ENCODE results near the gene MAPK14.
A peak's percentile ranks its signal among the peaks of the same experiment; 100 is the strongest.

DNA sequence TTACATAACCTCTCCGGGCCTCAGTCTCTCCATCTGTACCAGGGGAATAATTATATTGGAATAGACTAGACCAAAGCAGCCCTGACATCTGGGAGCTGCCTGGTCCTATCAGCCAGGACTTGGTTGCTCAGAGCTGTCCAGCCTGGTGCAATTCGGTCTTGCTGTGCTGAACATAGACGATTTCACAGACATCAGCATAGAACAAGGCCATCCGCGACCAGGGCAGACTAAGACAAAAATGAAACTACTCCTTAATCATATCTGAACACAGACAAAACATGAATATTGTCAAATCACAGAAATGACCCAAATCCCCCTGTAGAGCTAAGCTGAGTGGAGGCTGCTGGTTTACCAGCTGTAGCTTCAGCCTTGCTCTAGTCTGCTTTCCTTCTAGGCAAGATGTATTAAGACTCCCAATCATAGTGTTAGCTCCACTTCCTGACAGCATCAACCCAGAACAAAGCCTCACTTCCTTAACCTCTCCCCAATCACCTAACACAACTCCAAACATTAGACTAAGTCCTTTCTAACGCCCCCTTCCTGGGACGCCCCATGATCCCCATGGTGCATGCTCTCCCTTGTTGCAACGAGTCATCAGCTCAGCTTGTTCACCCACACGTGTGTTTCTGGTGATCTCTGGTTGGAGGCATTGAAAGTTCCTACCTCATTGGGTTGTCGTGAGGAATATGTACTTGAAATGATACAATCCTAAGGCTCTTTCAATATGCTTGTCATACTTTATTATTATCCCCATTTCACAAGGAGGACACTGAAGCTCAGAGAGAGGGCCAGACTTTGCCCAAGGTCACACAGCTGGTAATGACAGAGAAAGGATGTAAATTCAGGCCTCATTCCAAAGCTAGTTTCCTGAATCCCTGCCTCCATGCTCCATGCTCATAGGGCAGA, 99.2 kb downstream of the MAPK14 start:
- TF ChIP-seq, protein P1, sequence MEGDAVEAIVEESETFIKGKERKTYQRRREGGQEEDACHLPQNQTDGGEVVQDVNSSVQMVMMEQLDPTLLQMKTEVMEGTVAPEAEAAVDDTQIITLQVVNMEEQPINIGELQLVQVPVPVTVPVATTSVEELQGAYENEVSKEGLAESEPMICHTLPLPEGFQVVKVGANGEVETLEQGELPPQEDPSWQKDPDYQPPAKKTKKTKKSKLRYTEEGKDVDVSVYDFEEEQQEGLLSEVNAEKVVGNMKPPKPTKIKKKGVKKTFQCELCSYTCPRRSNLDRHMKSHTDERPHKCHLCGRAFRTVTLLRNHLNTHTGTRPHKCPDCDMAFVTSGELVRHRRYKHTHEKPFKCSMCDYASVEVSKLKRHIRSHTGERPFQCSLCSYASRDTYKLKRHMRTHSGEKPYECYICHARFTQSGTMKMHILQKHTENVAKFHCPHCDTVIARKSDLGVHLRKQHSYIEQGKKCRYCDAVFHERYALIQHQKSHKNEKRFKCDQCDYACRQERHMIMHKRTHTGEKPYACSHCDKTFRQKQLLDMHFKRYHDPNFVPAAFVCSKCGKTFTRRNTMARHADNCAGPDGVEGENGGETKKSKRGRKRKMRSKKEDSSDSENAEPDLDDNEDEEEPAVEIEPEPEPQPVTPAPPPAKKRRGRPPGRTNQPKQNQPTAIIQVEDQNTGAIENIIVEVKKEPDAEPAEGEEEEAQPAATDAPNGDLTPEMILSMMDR (IDR thresholded peaks at IDR 0.05) = no peak
- TF ChIP-seq POLR2A (IDR thresholded peaks at IDR 0.05) = peak in 1 of 2 donors; percentile 24
